GM12891 (cell line): ENCODE results near the gene CORO2B.

ENCODE experiments used
- PAX5 ChIP-seq: IDR thresholded peaks from 2 replicates; pipeline ENCODE4 v1.6.1; 2011; ENCODE audit warnings: low read length, moderate library complexity, mild to moderate bottlenecking; ENCODE audit not compliant: insufficient read depth, severe bottlenecking
- POLR2A ChIP-seq: IDR thresholded peaks from 2 replicates; pipeline ENCODE4 v1.6.1; 2011; ENCODE audit warnings: low read depth, low read length, control low read depth
- POLR2AphosphoS5 ChIP-seq: IDR thresholded peaks from 2 replicates; pipeline ENCODE4 v1.6.1; 2011; ENCODE audit warnings: low read depth, low read length, control low read depth
- POU2F2 ChIP-seq: IDR thresholded peaks from 2 replicates; pipeline ENCODE4 v1.6.1; 2011; ENCODE audit warnings: low read depth, mild to moderate bottlenecking, control low read depth, low read length, moderate library complexity
- SPI1 ChIP-seq: IDR thresholded peaks from 2 replicates; pipeline ENCODE4 v1.6.1; 2011; ENCODE audit warnings: low read depth, low read length, control low read depth
- TAF1 ChIP-seq: IDR thresholded peaks from 2 replicates; pipeline ENCODE4 v1.6.1; 2011; ENCODE audit warnings: low read depth, low read length, control low read depth

DNA sequence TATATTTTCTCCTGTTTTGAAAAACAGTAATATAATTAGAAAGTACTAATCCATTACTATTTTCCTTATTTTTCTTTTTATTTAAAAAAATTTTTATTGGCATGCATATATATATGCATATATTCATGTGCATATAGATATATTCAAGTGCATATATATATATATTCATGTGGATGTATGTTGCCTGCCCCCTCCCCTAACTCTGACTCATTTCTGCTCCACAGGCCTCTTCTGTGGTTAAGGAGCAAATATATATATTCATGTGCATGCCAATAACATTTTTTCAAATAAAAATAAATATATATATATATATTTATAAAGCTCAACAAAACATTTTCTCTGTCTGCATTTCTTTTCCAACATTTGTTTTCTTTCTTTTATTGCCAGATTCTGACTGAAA, 13.6 kb upstream of the CORO2B start:
- TF ChIP-seq POLR2A, result no peak
- no peak for TF ChIP-seq POLR2AphosphoS5
- no peak for TF ChIP-seq SPI1
- no peak for TF ChIP-seq TAF1
- TF ChIP-seq POU2F2, result no peak
- TF ChIP-seq PAX5, result no peak
